GM18868 (cell line): ENCODE results near the gene SLAMF8.
A peak's percentile ranks its signal among the peaks of the same experiment; 100 is the strongest.

ENCODE experiments used
- ATAC-seq: cut with Tn5 transposase; IDR thresholded peaks from one replicate; pipeline ENCODE4 v1.9.1; 2021; ENCODE audit warnings: mild to moderate bottlenecking, moderate library complexity; ENCODE audit not compliant: unreplicated experiment

SLAMF8 gene

DNA sequence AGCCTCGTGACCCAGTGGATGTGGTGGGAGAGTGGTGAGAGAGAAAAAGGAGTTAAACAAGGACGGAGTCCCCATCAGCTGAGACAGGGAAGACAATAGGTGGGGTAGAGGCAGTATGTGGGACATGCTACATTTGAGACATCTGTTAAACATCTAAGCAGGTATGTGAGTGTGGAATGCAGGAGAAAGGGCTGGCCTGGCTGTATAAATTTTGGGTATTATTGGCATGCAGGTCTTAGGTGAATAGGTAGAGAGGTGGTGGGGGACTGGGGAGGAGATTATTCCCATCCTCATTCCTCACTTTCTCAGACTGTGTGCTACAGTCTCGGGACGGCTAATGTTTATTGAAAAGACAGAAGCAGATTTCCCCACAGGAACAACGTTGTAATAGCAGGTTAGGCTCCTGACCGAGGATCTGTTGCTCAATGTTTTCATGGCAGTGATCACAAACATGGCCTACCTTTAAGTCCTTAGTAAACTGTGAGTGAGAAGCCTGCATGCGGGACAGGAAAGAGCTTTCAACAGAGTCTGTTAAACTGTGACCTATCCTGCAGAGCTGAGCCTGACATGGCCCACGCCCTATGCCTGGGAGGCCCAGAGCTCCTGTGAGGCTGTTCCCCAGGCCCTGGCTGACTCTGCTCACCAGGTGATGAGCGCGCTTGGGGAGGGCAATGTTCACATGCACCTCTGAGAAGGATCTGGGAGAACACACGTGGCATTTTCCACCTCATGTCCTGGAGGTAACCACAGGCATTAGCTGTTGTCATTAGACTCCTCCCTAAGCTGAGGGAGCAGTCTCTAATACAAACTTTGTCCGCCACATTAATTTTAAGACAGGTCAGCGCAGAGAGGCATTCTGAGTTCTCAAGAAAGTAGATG, 19.3 kb downstream of the SLAMF8 start:
- ATAC-seq = no peak

DNA sequence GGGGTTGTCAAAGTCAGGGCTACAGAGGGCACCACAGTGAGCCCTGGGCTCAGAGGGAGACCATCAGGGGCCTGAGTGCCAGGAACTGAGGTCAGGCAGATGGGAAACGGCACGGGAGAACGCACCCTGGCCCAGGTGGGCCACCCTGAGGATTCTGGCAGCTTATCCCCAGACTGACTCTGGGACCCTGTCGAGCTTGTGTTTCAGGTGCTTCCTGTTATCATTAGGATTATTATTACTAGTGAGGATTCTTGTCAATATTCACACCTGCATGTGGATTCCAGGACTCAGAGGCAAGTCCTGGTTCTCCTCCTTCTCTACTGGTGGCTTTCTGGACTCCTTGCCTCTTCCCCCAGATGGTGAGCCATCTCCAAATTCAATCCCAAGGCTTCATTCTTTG, 20.6 kb downstream of the SLAMF8 start:
- no peak for ATAC-seq

DNA sequence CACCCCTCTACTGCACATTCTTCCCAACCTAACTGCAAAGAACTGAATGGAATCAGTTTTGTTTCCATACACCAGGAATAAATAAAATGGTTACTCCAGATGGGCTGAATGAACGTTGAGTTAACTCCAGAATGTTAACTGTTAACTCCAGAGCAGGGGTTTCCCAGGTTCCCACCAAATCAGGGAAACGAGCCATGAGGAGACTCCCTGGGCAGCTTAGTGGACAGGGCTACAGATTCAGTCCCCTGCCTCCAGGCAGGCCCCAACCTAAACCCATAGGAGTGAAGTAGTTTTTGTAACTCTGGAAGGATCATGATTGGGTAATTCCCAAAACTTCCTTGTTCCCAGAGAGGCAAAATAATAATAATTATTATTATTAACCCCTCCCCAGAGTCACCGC, 21.7 kb downstream of the SLAMF8 start:
- no peak for ATAC-seq

DNA sequence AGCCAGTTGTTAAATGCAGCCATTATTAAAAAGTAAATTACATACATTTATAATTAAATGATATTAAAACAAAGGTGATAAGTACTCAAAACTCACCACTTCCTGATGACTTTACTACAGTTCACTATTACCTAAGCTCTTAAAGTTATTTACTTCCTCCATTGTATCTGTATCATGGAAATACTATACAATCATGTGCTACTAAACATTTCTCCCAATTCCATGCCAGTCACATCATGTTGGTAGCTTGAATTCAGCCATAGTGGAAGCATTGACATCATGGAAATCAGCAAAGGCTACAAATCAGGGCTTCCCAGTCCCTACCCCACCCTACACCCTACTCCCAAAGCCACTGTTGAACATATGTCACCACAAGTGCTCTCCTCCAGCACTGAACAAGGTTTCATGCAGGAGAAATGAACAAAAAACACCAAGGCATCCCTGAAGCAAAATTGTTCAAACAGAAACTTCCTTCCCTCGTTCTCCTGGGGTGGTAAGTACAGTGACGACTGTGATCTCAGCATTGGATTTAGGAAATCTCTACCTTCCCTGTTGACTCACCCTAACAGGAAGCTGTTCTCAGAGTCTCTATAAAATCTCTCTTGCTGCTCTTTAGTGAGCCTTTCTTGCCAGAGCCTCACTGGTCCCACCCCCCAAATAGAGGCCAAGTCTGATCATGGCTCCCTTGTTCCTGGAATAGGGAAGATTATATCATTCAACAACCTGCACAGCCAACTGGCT, 23.1 kb downstream of the SLAMF8 start:
- no peak for ATAC-seq

DNA sequence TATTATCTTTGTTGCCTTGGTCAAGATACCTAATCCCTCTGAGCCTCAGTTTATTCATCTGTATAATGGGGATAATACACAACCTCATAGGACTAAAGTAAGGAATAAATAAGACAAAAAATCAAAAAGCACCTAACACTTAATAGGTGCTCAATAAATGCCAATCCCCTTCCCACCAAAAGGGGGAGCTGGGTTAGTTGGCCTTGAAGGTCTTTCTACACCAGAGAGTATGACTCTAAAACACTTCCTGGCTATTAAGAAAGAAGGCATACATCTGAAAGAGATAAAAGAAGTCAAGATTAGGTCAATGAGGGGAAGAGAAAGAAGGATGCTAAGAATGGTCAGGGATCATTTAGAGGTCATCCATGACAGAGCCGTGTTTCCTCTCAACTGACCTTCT, 24.7 kb downstream of the SLAMF8 start:
- no peak for ATAC-seq

DNA sequence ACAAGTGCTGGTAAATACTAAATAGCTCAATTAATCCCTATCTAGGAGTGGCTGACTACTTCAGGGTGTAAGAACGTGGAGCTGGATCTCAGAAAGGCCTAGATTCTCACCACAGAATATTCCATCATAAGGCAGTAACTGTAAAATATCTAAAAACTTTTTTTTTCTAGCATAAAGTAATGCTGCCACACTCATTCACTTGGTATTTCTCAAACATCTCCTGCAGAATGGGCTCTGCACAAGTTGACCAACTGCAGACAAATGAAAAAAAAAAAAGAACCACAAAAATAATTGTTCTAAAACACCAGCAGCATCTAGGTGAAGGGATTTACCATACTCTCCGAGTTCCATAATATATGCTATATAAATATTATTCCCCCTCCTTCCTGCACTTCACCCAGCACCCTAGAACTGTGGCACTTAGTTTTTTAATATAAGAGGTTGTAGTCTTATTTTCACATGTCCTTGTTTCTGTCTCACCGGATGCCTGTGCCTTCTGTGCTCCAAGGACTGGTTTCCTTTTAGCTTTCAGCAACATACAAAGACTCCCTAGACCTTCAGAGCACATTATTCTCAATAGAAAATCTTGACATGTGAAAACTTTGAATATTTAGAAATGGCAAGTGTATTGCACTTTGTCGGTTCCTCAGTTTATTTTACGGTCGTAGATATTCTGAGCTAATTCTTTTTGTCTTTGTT, 26.9 kb downstream of the SLAMF8 start:
- ATAC-seq = no peak

DNA sequence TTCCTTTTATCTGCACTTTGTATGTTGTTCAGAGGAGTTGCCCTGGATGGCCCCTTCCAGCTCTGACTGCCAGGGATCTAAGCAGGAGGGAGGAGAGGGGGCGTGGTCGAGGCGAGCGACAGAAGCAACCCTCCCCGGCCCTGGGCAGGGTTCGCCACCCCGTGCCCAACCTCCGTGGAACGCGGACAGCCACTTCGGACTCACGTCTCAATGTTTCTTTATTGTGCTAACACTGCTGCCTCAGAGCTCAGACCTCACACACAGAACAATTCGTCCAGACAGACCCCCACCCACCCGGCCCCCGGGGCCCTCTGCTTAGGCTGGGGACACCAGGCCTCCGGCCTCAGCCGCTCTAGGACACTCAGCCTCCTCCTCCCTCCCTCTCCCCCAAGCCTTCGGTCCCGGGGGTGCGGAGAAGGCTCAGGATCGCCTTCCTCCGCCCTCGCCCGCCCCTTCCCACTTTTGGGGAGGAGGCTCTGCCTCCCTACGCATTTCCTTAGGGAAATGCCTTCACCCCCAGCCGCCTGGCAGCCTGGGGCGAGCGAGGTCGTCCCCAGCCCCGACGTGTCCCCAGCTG, 27.5 kb downstream of the SLAMF8 start:
- peak; percentile 16 for ATAC-seq

DNA sequence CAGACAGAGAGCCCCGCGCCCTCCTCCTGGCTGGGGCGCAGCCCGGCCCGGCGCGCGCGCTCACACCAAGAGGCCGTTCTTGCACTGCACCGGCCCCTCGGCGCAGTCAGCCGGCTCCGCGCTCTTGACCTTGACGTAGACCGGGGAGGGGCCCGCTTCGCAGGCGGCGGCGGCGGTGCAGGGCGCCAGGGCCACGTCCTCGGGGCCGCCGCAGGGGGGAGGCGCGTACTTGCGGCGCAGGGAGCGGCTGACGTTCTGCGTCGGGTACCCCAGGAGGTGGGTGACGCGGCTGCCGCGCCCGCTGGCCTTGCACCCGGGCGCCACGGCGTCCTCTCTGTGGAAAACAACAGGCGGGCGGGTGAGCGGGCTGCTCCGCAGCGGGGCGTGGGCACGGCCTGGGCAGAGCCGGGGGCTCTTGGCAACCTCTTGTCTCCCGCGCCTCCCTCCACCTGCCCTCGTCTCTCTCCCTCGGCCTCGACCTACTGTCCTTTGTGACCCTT, 28.1 kb downstream of the SLAMF8 start:
- ATAC-seq = peak; percentile 88

DNA sequence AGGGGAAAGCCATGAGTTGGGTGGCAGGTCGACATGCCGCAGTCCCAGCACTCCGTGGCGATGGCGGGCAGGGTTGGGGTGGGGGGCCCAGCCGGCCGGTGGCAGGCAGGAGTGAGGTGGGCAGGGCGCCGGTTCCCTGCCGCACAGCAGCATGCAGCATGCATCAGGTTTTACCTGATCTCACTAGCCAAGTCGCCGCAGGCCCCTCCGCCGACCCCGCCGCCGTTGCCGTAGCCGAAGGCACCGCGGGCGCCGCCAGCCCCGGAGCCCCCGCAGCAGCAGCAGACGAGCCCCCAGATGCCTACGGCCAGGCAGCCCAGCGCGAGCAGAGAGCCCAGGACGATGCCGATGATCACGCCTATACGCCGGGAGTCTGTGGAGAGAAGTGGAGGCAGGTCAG, 29.0 kb downstream of the SLAMF8 start:
- ATAC-seq = no peak

DNA sequence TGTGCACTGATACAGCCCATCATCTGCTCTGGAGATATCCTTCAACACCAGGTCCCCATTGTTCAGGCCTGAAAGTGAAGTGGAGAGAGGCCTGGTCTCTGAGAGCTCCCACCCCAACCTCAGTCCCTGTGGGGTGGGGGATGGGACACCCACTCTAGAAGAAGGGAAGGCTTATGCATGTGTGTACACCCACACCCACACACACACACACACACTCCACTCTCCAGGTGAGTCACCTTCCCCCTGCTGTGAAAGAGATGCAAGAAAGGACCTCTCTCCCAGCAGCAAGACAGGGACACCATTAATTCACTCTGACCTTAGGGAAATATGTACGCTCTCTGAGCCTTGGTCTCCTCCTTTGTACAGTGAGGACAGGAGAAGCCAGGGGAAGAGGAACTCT, 29.9 kb downstream of the SLAMF8 start:
- no peak for ATAC-seq

DNA sequence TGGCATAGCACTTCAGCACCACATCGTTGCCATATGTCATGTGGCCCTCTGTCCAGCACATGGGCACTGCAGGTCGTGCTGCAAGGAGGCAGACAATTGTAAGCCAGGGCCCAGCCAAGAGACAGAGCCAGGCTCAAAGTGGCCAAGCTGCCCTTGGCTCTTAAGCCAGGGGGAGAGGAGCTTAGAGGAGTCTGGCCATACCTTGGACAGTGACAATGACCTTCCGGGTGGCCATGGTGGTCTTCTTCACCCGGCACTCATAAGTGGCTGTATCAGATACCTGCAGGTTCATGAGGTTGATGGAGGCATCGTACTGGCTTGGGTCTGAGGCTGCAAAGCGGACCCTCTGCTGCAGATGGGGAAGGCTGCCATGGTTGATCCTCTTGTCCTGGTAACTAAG, 31.2 kb downstream of the SLAMF8 start:
- ATAC-seq = no peak

DNA sequence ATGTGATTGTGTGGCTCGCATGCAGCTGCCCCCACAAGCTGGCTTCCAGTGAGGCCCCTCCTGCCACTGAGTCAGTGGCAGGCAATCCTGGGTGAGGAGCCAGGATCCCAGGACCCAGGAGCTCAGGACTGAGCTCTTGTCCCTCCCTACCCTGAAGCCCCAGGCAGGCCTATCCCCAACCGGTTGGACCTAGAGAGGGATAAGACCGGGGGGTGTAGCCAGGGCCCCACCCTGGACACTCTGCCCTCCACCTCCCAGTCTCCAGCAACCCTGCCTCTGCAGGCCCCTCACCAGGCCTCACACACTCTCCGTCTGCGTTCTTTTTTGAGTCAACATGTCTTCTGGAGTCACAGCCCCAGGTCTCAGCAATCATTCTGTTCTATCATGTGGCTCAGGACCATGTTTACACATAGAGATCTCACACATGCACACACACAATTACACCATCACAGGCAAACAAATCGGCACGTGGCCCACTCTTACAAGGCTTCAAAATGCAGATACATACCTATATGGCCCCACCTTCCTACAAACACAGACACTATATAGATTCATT, 33.2 kb downstream of the SLAMF8 start:
- ATAC-seq = no peak

DNA sequence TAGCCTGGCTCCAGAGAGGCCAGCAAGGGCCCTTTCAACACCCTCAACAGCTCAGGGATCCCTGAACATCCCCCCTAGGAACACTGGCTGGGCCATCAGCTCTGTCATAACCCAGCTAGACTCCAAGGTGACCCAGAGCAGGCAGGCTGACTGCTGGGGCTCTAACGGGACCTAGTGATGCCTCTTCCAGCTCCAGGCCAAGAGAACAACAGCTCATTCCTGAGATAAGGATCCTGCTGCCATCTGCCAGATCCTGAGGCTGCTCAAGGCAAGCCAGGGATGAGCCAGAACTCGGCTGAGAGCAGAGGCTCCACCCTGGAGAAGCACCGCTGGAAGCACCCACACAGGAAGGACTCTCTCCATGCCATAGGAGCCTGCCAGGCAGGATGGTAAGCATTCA, 33.8 kb downstream of the SLAMF8 start:
- no peak for ATAC-seq

DNA sequence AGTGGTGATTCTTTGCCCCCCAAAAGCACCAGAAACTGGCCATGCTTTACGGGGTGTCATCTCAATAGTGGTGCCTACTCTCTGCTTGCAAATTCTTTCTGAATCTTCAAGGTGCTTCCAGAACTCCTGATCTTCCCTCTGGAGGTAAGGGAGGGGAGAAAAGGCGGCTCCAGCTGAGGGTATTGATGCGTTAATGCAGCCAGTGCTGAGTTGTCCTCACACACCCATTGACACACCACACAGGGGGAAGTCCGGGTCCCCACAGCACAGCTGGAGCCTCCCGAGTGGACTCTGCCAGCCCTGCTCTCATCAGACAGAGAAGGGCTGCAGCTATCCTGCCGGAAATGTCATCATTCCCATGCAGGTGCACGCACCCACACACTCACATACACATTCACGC, 34.5 kb downstream of the SLAMF8 start:
- no peak for ATAC-seq

DNA sequence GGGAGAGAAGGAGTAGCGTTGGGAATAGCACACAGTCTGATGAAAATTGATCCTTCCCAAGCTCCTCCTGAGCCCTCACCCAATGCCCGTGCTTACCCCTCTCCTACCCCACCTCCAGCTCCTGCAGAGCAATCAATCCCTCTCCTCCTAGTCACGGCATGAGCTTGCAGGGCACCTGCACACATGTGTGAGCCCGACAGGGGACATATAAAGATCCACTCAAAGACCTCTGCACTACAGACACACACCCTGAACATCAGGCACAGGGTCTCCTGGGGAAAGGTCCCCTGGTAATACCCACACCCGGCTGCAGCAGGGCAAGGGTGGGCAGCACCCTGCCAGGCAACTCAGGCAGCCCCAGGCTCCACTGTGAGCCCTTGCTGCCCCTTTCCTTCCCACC, 35.4 kb downstream of the SLAMF8 start:
- ATAC-seq = no peak

DNA sequence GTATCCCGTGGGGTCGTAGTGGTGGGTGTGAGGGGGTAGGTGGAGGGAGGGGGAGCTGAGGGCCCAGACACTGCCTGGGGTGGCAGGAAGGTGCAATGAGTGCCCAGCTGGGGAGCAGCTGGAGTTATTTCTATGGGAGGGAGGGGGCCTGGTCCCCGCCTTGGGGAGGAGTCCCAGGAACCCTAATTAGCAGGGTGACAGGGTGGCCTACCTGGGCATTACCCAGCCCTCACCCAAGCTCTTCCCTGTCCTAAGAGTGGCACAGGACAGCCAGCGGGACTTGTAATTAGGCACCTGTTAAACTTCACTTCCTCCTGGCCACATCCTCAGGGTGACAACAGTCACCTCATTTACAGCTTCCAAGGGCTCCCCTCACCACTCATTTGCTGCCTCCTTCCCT, 35.9 kb downstream of the SLAMF8 start, which contains the start of gene VSIG8:
Gene VSIG8, minus strand, starts transcription at position 101 of the 400 bp plus-strand sequence. CDS start 136 bp downstream, outside the sequence.
- ATAC-seq = no peak

DNA sequence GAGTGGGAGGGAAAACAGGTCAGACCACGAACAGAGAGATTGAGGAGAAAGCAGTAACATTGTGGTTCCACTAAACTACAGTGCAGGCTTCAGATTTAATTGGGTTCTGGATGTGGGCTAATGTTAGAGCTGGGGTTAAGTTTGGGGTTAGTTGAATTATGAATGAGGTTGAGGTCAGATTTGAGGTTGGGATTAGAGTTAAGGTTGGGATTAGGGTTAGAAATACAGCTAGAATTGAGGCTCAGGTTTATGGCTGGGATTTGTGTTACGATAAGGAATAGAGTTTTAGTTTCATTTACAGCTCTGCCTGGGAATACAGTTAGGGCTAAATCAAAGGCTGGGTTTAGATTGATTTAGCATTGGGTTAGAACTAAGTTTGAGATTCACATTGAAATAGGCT, 37.6 kb downstream of the SLAMF8 start:
- no peak for ATAC-seq

DNA sequence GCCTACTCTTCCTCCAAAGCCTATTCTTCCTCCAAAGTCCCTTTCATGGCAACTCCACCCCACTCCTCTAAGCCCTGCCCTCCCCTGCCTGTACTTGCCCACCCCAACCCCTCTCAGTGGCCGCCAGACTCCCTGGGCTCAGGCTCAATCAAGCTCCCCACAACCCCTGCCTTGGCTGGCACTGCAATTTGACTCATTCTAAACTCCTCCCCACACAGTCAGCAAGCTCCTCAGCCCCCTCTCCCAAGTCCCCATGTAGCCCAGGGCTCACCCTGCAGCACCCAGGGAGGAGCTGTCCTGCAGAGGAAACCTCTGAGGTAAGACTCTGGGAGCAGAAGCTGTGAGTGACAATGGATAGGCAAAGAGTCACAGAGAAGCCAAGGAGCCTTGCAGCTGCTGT, 39.4 kb downstream of the SLAMF8 start:
- ATAC-seq = no peak

DNA sequence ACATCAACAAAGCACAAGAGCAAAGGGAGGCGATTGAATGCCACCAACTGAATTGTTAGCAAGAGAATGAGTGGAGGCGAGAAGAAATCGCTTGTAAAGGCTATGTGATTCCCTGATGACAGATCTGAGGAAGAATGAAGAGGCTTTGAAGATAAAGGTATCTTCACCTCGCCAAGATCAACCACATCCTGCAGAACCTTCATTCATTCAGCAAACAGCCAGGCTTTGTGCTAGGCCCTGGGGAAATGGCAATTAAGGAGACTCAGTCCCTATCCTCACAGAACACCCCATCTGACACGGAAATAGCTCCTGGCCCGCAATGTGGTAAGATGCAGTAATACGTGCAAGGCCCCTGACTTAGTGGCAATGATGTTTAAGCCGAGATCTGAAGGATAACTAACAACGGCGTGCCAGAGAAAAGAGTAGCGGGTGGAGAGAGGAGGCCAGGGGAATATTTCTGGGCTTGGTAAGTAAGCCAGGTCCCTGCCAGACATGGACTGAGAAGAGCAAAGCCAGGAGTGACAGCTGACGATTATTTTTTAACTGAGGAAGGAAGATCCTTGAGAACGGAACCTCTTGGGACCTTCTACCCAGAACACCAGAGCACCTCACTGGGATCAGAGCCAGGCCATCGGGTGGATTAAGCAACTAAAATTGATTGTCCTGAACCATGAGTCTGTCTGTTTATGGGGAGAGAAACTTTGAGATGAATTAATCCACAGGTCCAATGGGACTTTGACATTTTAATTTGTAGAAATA, 40.4 kb downstream of the SLAMF8 start:
- ATAC-seq = no peak

DNA sequence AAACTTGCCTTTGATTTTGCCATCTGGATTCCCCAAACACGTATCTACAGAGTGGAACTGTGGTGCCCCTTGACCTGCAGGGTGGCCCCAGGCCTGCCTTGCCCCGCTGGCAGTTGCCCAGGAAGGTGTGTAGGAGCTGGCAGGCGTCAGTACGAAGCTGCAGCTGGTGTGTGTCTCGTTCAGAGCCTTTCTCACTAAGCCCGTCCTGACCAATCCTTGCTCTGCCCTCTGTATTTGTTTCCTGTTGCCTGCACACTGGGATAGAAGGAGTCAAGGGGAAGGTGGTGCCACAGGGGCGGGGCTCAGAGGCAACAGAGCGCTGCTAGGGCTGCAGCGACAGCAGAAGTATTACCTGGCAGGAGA, 41.0 kb downstream of the SLAMF8 start:
- ATAC-seq = no peak
